NCI-H82 treated with DMSO at 0.1 percent for 48 hours (cell line): ENCODE measurements around the gene MAP3K3.

ENCODE experiments used
- DNase-seq: peaks from one replicate; lab custom pipeline; 2025; ENCODE audit not compliant: unreplicated experiment; lab: John Stamatoyannopoulos, UW

MAP3K3 gene

GRCh38 chr17:63692195-63692816, 70.1 kb downstream of the MAP3K3 start:
- DNase-seq = peak; percentile 87

GRCh38 chr17:63693411-63694113, 71.3 kb downstream of the MAP3K3 start:
- no peak for DNase-seq

GRCh38 chr17:63694229-63694949, 72.2 kb downstream of the MAP3K3 start:
- peak; percentile 96 for DNase-seq

- DNase-seq = no peak
These were observed 72.9 kb downstream of the MAP3K3 start for GRCh38 chr17:63694950-63695773.

GRCh38 chr17:63695889-63696288, 73.7 kb downstream of the MAP3K3 start:
- no peak for DNase-seq

- no peak for DNase-seq
These were observed 74.3 kb downstream of the MAP3K3 start for GRCh38 chr17:63696381-63696961.

GRCh38 chr17:63697341-63698286, 75.4 kb downstream of the MAP3K3 start:
- peak; percentile 27 for DNase-seq

GRCh38 chr17:63698381-63698885, 76.2 kb downstream of the MAP3K3 start:
- no peak for DNase-seq

- DNase-seq = no peak
These were observed 76.8 kb downstream of the MAP3K3 start for GRCh38 chr17:63698886-63699637.

GRCh38 chr17:63699638-63700527, 77.7 kb downstream of the MAP3K3 start, which contains the start of gene LIMD2:
TSS of gene LIMD2 (minus strand) at chr17:63700125. CDS start at chr17:63699298, 827 bp downstream.
- peak; percentile 21 for DNase-seq

GRCh38 chr17:63700528-63701455, 78.6 kb downstream of the MAP3K3 start:
- DNase-seq = no peak

- DNase-seq = no peak
These were observed 79.2 kb downstream of the MAP3K3 start for GRCh38 chr17:63701456-63701820.

- DNase-seq = no peak
These were observed 79.9 kb downstream of the MAP3K3 start for GRCh38 chr17:63701868-63702720.

- DNase-seq = no peak
These were observed 80.5 kb downstream of the MAP3K3 start for GRCh38 chr17:63702721-63703015.

- no peak for DNase-seq
These were observed 80.8 kb downstream of the MAP3K3 start for GRCh38 chr17:63703029-63703428.
